ENCODE results near the gene DELE1. TPM values are rescaled to one million over a fixed set of nuclear protein-coding genes. Genes with fewer than 3 reads are reported as not detected.

The DELE1 gene
- polyA plus RNA-seq, 1 experiment: 54.7 TPM

GRCh38 chr5:141881886-141882285, 41.8 kb upstream of the DELE1 start:
- no peaks in the 10 kb centered on the region; the same call in 1 of the 2 replicates for H3K9me3 ChIP-seq (ENCODE audit: control insufficient read depth, insufficient read depth, low read length)
- H3K27me3 ChIP-seq (ENCODE audit: control insufficient read depth, insufficient read depth, low read length): peaks cover 65% of the 10 kb centered on the region
- no peak overlapping the region for H3K27ac ChIP-seq (ENCODE audit: low read depth, low read length)
- no peak for TF ChIP-seq CTCF (IDR thresholded peaks at IDR 0.05; ENCODE audit: low read depth, low read length)
- POLR2A ChIA-PET: interaction anchor here (0.6 kb wide), 1 partner anchor 10 kb away, joined by 3 read pairs; no protein-coding TSS in a partner anchor
- no peak for DNase-seq (ENCODE audit: low read depth, low spot score)
- no peak overlapping the region for H3K4me3 ChIP-seq (ENCODE audit: low read depth, low read length)
- CTCF ChIA-PET: interaction anchor here (0.5 to 8.6 kb wide), 7 partner anchors 9 to 218 kb away, joined by 3 to 169 read pairs (median 6); no protein-coding TSS in a partner anchor

- DNase-seq (ENCODE audit: low read depth, low spot score): no peak
- H3K4me3 ChIP-seq (ENCODE audit: low read depth, low read length): no peak overlapping the region
- H3K27me3 ChIP-seq (ENCODE audit: control insufficient read depth, insufficient read depth, low read length): peaks cover 57% of the 10 kb centered on the region
- ChIA-PET POLR2A (interaction anchor here (1.8 kb wide), 1 partner anchor 41 kb away, joined by 4 read pairs; the partner anchor contains the start of gene DELE1), CTCF (interaction anchor here (1.7 to 8.6 kb wide), 3 partner anchors 78 to 188 kb away, joined by 9 to 169 read pairs (median 130); no protein-coding TSS in a partner anchor)
- no peaks in the 10 kb centered on the region; the same call in 1 of the 2 replicates for H3K9me3 ChIP-seq (ENCODE audit: control insufficient read depth, insufficient read depth, low read length)
- no peak for TF ChIP-seq CTCF (IDR thresholded peaks at IDR 0.05; ENCODE audit: low read depth, low read length)
- no peak overlapping the region for H3K27ac ChIP-seq (ENCODE audit: low read depth, low read length)
Observed at GRCh38 chr5:141882594-141883183, 41.0 kb upstream of the DELE1 start.

GRCh38 chr5:141883184-141883891, 40.3 kb upstream of the DELE1 start:
- DNase-seq (ENCODE audit: low read depth, low spot score): no peak
- H3K9me3 ChIP-seq (ENCODE audit: control insufficient read depth, insufficient read depth, low read length): no peaks in the 10 kb centered on the region
- H3K4me3 ChIP-seq (ENCODE audit: low read depth, low read length): no peak overlapping the region
- H3K27ac ChIP-seq (ENCODE audit: low read depth, low read length): no peak overlapping the region
- peaks cover 54% of the 10 kb centered on the region for H3K27me3 ChIP-seq (ENCODE audit: control insufficient read depth, insufficient read depth, low read length)
- CTCF ChIA-PET: interaction anchor here (1.7 to 8.6 kb wide), 3 partner anchors 77 to 189 kb away, joined by 9 to 169 read pairs (median 130); no protein-coding TSS in a partner anchor
- POLR2A ChIA-PET: interaction anchor here (1.8 kb wide), 1 partner anchor 40 kb away, joined by 4 read pairs; the partner anchor contains the start of gene DELE1
- TF ChIP-seq CTCF (IDR thresholded peaks at IDR 0.05; ENCODE audit: low read depth, low read length): no peak

- H3K4me3 ChIP-seq (ENCODE audit: low read depth, low read length): no peak overlapping the region
- ChIA-PET POLR2A (interaction anchor here (1.8 kb wide), 1 partner anchor 39 kb away, joined by 4 read pairs; the partner anchor contains the start of gene DELE1), CTCF (interaction anchor here (1.7 to 8.6 kb wide), 3 partner anchors 77 to 189 kb away, joined by 9 to 169 read pairs (median 130); no protein-coding TSS in a partner anchor)
- no peak for DNase-seq (ENCODE audit: low read depth, low spot score)
- H3K9me3 ChIP-seq (ENCODE audit: control insufficient read depth, insufficient read depth, low read length): no peaks in the 10 kb centered on the region
- no peak for TF ChIP-seq CTCF (IDR thresholded peaks at IDR 0.05; ENCODE audit: low read depth, low read length)
- H3K27me3 ChIP-seq (ENCODE audit: control insufficient read depth, insufficient read depth, low read length): peaks cover 54% of the 10 kb centered on the region
- no peak overlapping the region for H3K27ac ChIP-seq (ENCODE audit: low read depth, low read length)
Observed at GRCh38 chr5:141883892-141884318, 39.8 kb upstream of the DELE1 start.
